ENCODE data around the gene ARHGAP22. TPM values are rescaled to one million over a fixed set of nuclear protein-coding genes. Genes with fewer than 3 reads are reported as not detected.

ARHGAP22 gene
- polyA plus RNA-seq, 1 donor from 2014 or later: 0.15 TPM

DNA sequence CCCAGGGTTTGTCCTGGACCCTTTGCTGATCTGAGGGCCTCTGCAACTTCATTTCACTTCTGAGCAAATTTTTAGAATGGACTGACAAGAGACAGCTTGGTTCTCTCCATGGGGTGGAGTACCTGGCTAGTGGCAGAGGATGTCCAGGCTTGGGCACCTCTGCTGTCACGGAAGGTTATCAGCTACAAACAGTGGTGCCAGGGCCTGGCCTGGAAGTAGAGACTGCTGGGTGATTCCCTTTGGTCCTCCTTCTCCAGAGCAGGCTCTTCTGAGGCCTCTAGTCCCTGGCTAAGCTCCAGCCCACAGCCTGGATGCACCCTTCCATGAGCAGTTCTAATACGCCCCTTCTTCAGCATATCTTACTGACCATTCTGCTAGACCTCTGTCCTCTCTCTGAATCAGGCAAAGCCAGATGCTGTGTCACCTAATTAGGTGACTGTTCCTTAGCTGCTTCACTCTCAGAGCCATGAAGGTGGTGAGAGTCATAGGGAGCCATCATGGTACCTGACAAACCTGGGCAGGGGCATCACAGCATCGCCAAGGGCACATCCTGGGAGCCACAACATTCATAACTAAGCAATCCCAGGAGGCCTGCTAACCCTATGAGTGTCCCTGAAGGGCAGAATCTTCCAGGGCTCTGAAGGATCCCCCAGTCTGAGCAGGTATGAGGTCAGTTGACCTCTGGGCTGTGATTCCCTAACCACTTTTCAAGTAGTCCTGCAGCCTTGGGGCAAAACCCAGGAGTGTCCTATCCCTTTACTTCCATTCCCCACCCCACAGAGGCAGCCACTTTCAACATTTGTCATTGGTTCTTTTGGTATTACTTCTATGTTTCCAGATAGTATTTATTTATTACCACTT is 4.0 kb downstream of the ARHGAP22 start:
- no peaks in the 10 kb centered on the region for H3F3A ChIP-seq (ENCODE audit: insufficient read depth, low read length, poor library complexity, severe bottlenecking)
- H3K27me3 ChIP-seq (ENCODE audit: insufficient read depth, low read depth, low read length): peaks cover 14% of the 10 kb centered on the region
- no peak overlapping the region for H3K9ac ChIP-seq (ENCODE audit: low read length)
- H3K4me3 ChIP-seq (ENCODE audit: low read length): no peak overlapping the region
- no peak for TF ChIP-seq SMC3 (conservative IDR thresholded peaks at IDR 0.05; ENCODE audit: poor library complexity)
- no peak for TF ChIP-seq RAD21 (conservative IDR thresholded peaks at IDR 0.05)
- no peak for TF ChIP-seq EZH2 (IDR thresholded peaks at IDR 0.05; ENCODE audit: borderline replicate concordance, insufficient read depth, low read length, poor library complexity, severe bottlenecking)
- no peak for TF ChIP-seq TAF1 (IDR thresholded peaks at IDR 0.05; ENCODE audit: low read depth)
- no peak for TF ChIP-seq MXI1 (conservative IDR thresholded peaks at IDR 0.05; ENCODE audit: poor library complexity, severe bottlenecking)
- TF ChIP-seq, protein P1, sequence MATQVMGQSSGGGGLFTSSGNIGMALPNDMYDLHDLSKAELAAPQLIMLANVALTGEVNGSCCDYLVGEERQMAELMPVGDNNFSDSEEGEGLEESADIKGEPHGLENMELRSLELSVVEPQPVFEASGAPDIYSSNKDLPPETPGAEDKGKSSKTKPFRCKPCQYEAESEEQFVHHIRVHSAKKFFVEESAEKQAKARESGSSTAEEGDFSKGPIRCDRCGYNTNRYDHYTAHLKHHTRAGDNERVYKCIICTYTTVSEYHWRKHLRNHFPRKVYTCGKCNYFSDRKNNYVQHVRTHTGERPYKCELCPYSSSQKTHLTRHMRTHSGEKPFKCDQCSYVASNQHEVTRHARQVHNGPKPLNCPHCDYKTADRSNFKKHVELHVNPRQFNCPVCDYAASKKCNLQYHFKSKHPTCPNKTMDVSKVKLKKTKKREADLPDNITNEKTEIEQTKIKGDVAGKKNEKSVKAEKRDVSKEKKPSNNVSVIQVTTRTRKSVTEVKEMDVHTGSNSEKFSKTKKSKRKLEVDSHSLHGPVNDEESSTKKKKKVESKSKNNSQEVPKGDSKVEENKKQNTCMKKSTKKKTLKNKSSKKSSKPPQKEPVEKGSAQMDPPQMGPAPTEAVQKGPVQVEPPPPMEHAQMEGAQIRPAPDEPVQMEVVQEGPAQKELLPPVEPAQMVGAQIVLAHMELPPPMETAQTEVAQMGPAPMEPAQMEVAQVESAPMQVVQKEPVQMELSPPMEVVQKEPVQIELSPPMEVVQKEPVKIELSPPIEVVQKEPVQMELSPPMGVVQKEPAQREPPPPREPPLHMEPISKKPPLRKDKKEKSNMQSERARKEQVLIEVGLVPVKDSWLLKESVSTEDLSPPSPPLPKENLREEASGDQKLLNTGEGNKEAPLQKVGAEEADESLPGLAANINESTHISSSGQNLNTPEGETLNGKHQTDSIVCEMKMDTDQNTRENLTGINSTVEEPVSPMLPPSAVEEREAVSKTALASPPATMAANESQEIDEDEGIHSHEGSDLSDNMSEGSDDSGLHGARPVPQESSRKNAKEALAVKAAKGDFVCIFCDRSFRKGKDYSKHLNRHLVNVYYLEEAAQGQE (IDR thresholded peaks at IDR 0.05; ENCODE audit: borderline replicate concordance): no peak
- TF ChIP-seq POLR2AphosphoS5 (IDR thresholded peaks at IDR 0.05): no peak
- TF ChIP-seq, protein P2, sequence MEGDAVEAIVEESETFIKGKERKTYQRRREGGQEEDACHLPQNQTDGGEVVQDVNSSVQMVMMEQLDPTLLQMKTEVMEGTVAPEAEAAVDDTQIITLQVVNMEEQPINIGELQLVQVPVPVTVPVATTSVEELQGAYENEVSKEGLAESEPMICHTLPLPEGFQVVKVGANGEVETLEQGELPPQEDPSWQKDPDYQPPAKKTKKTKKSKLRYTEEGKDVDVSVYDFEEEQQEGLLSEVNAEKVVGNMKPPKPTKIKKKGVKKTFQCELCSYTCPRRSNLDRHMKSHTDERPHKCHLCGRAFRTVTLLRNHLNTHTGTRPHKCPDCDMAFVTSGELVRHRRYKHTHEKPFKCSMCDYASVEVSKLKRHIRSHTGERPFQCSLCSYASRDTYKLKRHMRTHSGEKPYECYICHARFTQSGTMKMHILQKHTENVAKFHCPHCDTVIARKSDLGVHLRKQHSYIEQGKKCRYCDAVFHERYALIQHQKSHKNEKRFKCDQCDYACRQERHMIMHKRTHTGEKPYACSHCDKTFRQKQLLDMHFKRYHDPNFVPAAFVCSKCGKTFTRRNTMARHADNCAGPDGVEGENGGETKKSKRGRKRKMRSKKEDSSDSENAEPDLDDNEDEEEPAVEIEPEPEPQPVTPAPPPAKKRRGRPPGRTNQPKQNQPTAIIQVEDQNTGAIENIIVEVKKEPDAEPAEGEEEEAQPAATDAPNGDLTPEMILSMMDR (IDR thresholded peaks at IDR 0.05; ENCODE audit: poor library complexity, severe bottlenecking): no peak
- TF ChIP-seq EP300 (conservative IDR thresholded peaks at IDR 0.05; ENCODE audit: poor library complexity, severe bottlenecking): no peak
- H3K9me2 ChIP-seq (ENCODE audit: insufficient read depth, low read length): no peaks in the 10 kb centered on the region
- H3K4me2 ChIP-seq (ENCODE audit: low read length): no peak overlapping the region
- H2AFZ ChIP-seq (ENCODE audit: low read depth, low read length): no peak overlapping the region
- H3K79me2 ChIP-seq (replicated peaks; ENCODE audit: insufficient read depth, low read length): no peaks in the 10 kb centered on the region
- no peaks in the 10 kb centered on the region for H3K36me3 ChIP-seq (ENCODE audit: insufficient read depth, low read length)
- H4K20me1 ChIP-seq (ENCODE audit: insufficient read depth): no peaks in the 10 kb centered on the region
- no peaks in the 10 kb centered on the region for H3K9me3 ChIP-seq (ENCODE audit: low read length)
- no peak overlapping the region for H3K27ac ChIP-seq (ENCODE audit: low read length)

DNA sequence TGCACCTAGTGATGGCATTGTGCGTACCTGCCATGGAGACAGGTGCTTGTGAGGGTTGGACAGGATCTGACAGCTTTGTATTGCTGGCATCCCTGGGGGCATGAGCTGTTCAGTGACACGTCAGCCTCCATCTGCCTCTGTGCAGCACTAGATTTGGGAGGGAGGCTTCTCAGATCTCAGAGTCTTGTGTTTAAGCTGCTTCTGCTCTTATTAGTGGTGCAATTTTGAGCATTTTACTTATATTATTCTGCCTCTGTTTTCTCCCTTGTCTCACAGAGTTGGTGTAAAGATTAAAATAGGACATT is 5.1 kb downstream of the ARHGAP22 start:
- H2AFZ ChIP-seq (ENCODE audit: low read depth, low read length): no peak overlapping the region
- H3K9me3 ChIP-seq (ENCODE audit: low read length): no peaks in the 10 kb centered on the region
- H3K79me2 ChIP-seq (replicated peaks; ENCODE audit: insufficient read depth, low read length): no peaks in the 10 kb centered on the region
- TF ChIP-seq, protein P2 (IDR thresholded peaks at IDR 0.05; ENCODE audit: poor library complexity, severe bottlenecking): no peak
- TF ChIP-seq POLR2AphosphoS5 (IDR thresholded peaks at IDR 0.05) (no peak), EP300 (conservative IDR thresholded peaks at IDR 0.05; ENCODE audit: poor library complexity, severe bottlenecking) (no peak), EZH2 (IDR thresholded peaks at IDR 0.05; ENCODE audit: borderline replicate concordance, insufficient read depth, low read length, poor library complexity, severe bottlenecking) (no peak), TAF1 (IDR thresholded peaks at IDR 0.05; ENCODE audit: low read depth) (no peak), SMC3 (conservative IDR thresholded peaks at IDR 0.05; ENCODE audit: poor library complexity) (no peak), RAD21 (conservative IDR thresholded peaks at IDR 0.05) (no peak), MXI1 (conservative IDR thresholded peaks at IDR 0.05; ENCODE audit: poor library complexity, severe bottlenecking) (no peak)
- TF ChIP-seq, protein P1 (IDR thresholded peaks at IDR 0.05; ENCODE audit: borderline replicate concordance): no peak
- H3F3A ChIP-seq (ENCODE audit: insufficient read depth, low read length, poor library complexity, severe bottlenecking): no peaks in the 10 kb centered on the region
- peaks cover 4% of the 10 kb centered on the region for H3K27me3 ChIP-seq (ENCODE audit: insufficient read depth, low read depth, low read length)
- no peaks in the 10 kb centered on the region for H3K36me3 ChIP-seq (ENCODE audit: insufficient read depth, low read length)
- no peak overlapping the region for H3K4me2 ChIP-seq (ENCODE audit: low read length)
- H3K4me3 ChIP-seq (ENCODE audit: low read length): peak overlapping the region; percentile 10
- H3K9me2 ChIP-seq (ENCODE audit: insufficient read depth, low read length): no peaks in the 10 kb centered on the region
- no peaks in the 10 kb centered on the region for H4K20me1 ChIP-seq (ENCODE audit: insufficient read depth)
- no peak overlapping the region for H3K9ac ChIP-seq (ENCODE audit: low read length)
- H3K27ac ChIP-seq (ENCODE audit: low read length): no peak overlapping the region

Measured in neural cell (in vitro differentiated cells).